MM.1S (cell line): ENCODE measurements around the gene PARVA.

Source experiments
- CTCF ChIP-seq: fragments of 300-600 bp; sonication (generic); IDR thresholded peaks from 2 replicates; pipeline ENCODE4 v1.5.1; 2016; ENCODE audit warnings: antibody characterized with exemption, low read length, mixed read lengths
- EZH2 ChIP-seq: fragments of 300-600 bp; sonication (generic); optimal IDR thresholded peaks from 2 replicates; pipeline ENCODE3; 2017; ENCODE audit warnings: low read depth, mild to moderate bottlenecking, antibody characterized with exemption, low read length, mixed read lengths
- EZH2phosphoT487 ChIP-seq: fragments of 300-600 bp; sonication (generic); IDR thresholded peaks from 2 replicates; pipeline ENCODE4 v1.6.1; 2018; ENCODE audit warnings: antibody characterized with exemption, low read length

GRCh38 chr11:12505183-12505582, 127.8 kb downstream of the PARVA start:
- TF ChIP-seq CTCF, result no peak
- TF ChIP-seq EZH2, result no peak
- TF ChIP-seq EZH2phosphoT487, result no peak
